Ishikawa (cell line): Measurements from ENCODE around the gene ADAMTSL1.

Source experiments
- CEBPB ChIP-seq: IDR thresholded peaks from 2 replicates; pipeline ENCODE4 v1.6.1; 2012
- CREB1 ChIP-seq: IDR thresholded peaks from 2 replicates; pipeline ENCODE4 v1.6.1; 2012; ENCODE audit warnings: low read depth
- EGR1 ChIP-seq: IDR thresholded peaks from 2 replicates; pipeline ENCODE4 v1.6.1; 2012
- EP300 ChIP-seq: IDR thresholded peaks from 2 replicates; pipeline ENCODE4 v1.6.1; 2012; ENCODE audit warnings: borderline replicate concordance
- FOXM1 ChIP-seq: IDR thresholded peaks from 2 replicates; pipeline ENCODE4 v1.6.1; 2012; ENCODE audit warnings: low read depth, borderline replicate concordance
- MAX ChIP-seq: IDR thresholded peaks from 2 replicates; pipeline ENCODE4 v1.6.1; 2012
- NFIC ChIP-seq: IDR thresholded peaks from 2 replicates; pipeline ENCODE4 v1.6.1; 2012
- RAD21 ChIP-seq: IDR thresholded peaks from 2 replicates; pipeline ENCODE4 v1.6.1; 2012; ENCODE audit warnings: low read depth
- REST ChIP-seq: IDR thresholded peaks from 2 replicates; pipeline ENCODE4 v1.6.1; 2012; ENCODE audit warnings: low read depth, mild to moderate bottlenecking
- TAF1 ChIP-seq: IDR thresholded peaks from 2 replicates; pipeline ENCODE4 v1.6.1; 2012; ENCODE audit warnings: low read depth, mild to moderate bottlenecking
- TCF12 ChIP-seq: IDR thresholded peaks from 2 replicates; pipeline ENCODE4 v1.6.1; 2012; ENCODE audit warnings: low read depth
- TEAD4 ChIP-seq: IDR thresholded peaks from 2 replicates; pipeline ENCODE4 v1.6.1; 2012
- USF1 ChIP-seq: IDR thresholded peaks from 2 replicates; pipeline ENCODE4 v1.6.1; 2012
- YY1 ChIP-seq: IDR thresholded peaks from 2 replicates; pipeline ENCODE4 v1.6.1; 2012; ENCODE audit warnings: low read depth
- ZBTB7A ChIP-seq: IDR thresholded peaks from 2 replicates; pipeline ENCODE4 v1.6.1; 2012; ENCODE audit warnings: low read depth

ADAMTSL1 gene

GRCh38 chr9:18907927-18908625 is 434.1 kb downstream of the ADAMTSL1 start:
- TF ChIP-seq CEBPB = no peak
- TF ChIP-seq REST = no peak
- no peak for TF ChIP-seq EP300
- no peak for TF ChIP-seq TEAD4
- TF ChIP-seq TAF1 = no peak
- TF ChIP-seq RAD21 = no peak
- no peak for TF ChIP-seq NFIC
- TF ChIP-seq USF1 = no peak
- no peak for TF ChIP-seq FOXM1
- no peak for TF ChIP-seq TCF12
- TF ChIP-seq EGR1 = no peak
- TF ChIP-seq CREB1 = no peak
- TF ChIP-seq MAX = no peak
- TF ChIP-seq ZBTB7A = no peak
- TF ChIP-seq YY1 = no peak

- no peak for TF ChIP-seq TAF1
- no peak for TF ChIP-seq RAD21
Measured at GRCh38 chr9:18909140-18910018, 435.4 kb downstream of the ADAMTSL1 start.

GRCh38 chr9:18910435-18910834 is 436.5 kb downstream of the ADAMTSL1 start:
- TF ChIP-seq CREB1 (no peak), USF1 (no peak), REST (no peak), NFIC (no peak), EP300 (no peak), TAF1 (no peak), RAD21 (no peak), TEAD4 (no peak), CEBPB (no peak), MAX (no peak), FOXM1 (no peak), YY1 (no peak), ZBTB7A (no peak)

GRCh38 chr9:18910916-18911315 is 437.0 kb downstream of the ADAMTSL1 start:
- TF ChIP-seq REST (no peak), EGR1 (no peak), YY1 (no peak), MAX (no peak), TEAD4 (no peak), USF1 (no peak), ZBTB7A (no peak), EP300 (no peak), CREB1 (no peak)
